Liver (tissue), 9 donors: Measurements from ENCODE around the gene DPYSL4. TPM values are rescaled to one million over a fixed set of nuclear protein-coding genes. Genes with fewer than 3 reads are reported as not detected.

Experiments
- DNase-seq: peaks from one replicate; pipeline ENCODE4 v3.0.0-alpha.2; 2017; ENCODE audit warnings: low spot score
- H3K27ac ChIP-seq, 2 donors: one replicate each; pipeline ENCODE4 v1.7.0; 2013; ENCODE audit warnings: inconsistent platforms in 2 of 2, low read length in 2 of 2, control low read depth in 1 of 2, low read depth in 1 of 2, mild to moderate bottlenecking in 1 of 2
- H3K27me3 ChIP-seq, 4 donors: one replicate each; pipeline versions ENCODE4 v1.6.1 to v1.7.0; 2013; ENCODE audit warnings: low read length in 3 of 4, inconsistent platforms in 1 of 4, mild to moderate bottlenecking in 1 of 4, moderate library complexity in 1 of 4; ENCODE audit not compliant: control insufficient read depth in 4 of 4, insufficient read depth in 4 of 4
- H3K36me3 ChIP-seq, 4 donors: one replicate each; pipeline versions ENCODE4 v1.6.1 to v1.7.0; 2013; ENCODE audit warnings: low read length in 3 of 4, mild to moderate bottlenecking in 3 of 4, low read depth in 1 of 4, moderate library complexity in 1 of 4; ENCODE audit not compliant: control insufficient read depth in 4 of 4, insufficient read depth in 3 of 4
- H3K4me1 ChIP-seq, 4 donors: one replicate each; pipeline versions ENCODE4 v1.6.1 to v1.7.0; 2013; ENCODE audit warnings: low read length in 3 of 4, mild to moderate bottlenecking in 3 of 4, moderate library complexity in 1 of 4; ENCODE audit not compliant: control insufficient read depth in 4 of 4, insufficient read depth in 4 of 4
- H3K4me3 ChIP-seq, 3 donors: one replicate each; pipeline versions ENCODE4 v1.6.1 to v1.7.0; 2013; ENCODE audit warnings: low read length in 3 of 3, control low read depth in 1 of 3, low read depth in 1 of 3, mild to moderate bottlenecking in 1 of 3
- H3K9ac ChIP-seq, 2 donors: one replicate each; pipeline ENCODE4 v1.7.0; 2013; ENCODE audit warnings: low read length in 2 of 2, mild to moderate bottlenecking in 2 of 2, moderate library complexity in 2 of 2, control low read depth in 1 of 2, low read depth in 1 of 2
- H3K9me3 ChIP-seq, 4 donors: one replicate each; pipeline versions ENCODE4 v1.6.1 to v1.7.0; 2013; ENCODE audit warnings: low read length in 3 of 4; ENCODE audit not compliant: control insufficient read depth in 4 of 4
- EGR1 ChIP-seq, 2 donors: IDR thresholded peaks; 2 replicates each; pipeline ENCODE4 v1.6.1; 2016 to 2018; ENCODE audit warnings: antibody characterized with exemption in 2 of 2, low read depth in 2 of 2
- FOXA1 ChIP-seq: IDR thresholded peaks from 2 replicates; pipeline ENCODE4 v1.6.1; 2016; ENCODE audit warnings: antibody characterized with exemption
- FOXA2 ChIP-seq: IDR thresholded peaks from 2 replicates; pipeline ENCODE4 v1.6.1; 2016; ENCODE audit warnings: antibody characterized with exemption
- GABPA ChIP-seq, 2 donors: IDR thresholded peaks in 1 of 2; conservative IDR thresholded peaks in 1 of 2; 2 replicates each; pipeline ENCODE4 v1.6.1; 2016; ENCODE audit warnings: antibody characterized with exemption in 2 of 2, mild to moderate bottlenecking in 1 of 2, moderate library complexity in 1 of 2
- HNF4A ChIP-seq, 2 donors: conservative IDR thresholded peaks; 2 replicates each; pipeline ENCODE4 v1.6.1; 2016; ENCODE audit warnings: antibody characterized with exemption in 2 of 2, mild to moderate bottlenecking in 2 of 2
- HNF4G ChIP-seq: IDR thresholded peaks from 2 replicates; pipeline ENCODE4 v1.6.1; 2016; ENCODE audit warnings: antibody characterized with exemption
- JUND ChIP-seq, 2 donors: IDR thresholded peaks; 2 replicates each; pipeline ENCODE4 v1.6.1; 2016; ENCODE audit warnings: antibody characterized with exemption in 2 of 2
- MAX ChIP-seq: IDR thresholded peaks from 2 replicates; pipeline ENCODE4 v1.6.1; 2016; ENCODE audit warnings: antibody characterized with exemption
- RAD21 ChIP-seq, 2 donors: IDR thresholded peaks; 2 replicates each; pipeline ENCODE4 v1.6.1; 2016; ENCODE audit warnings: antibody characterized with exemption in 2 of 2, mild to moderate bottlenecking in 2 of 2
- RXRA ChIP-seq, 2 donors: IDR thresholded peaks; 2 replicates each; pipeline ENCODE4 v1.6.1; 2017 to 2018; ENCODE audit warnings: antibody characterized with exemption in 2 of 2, mild to moderate bottlenecking in 1 of 2
- SP1 ChIP-seq: IDR thresholded peaks from 2 replicates; pipeline ENCODE4 v1.6.1; 2018; ENCODE audit warnings: antibody characterized with exemption, mild to moderate bottlenecking
- TAF1 ChIP-seq: conservative IDR thresholded peaks from 2 replicates; pipeline ENCODE4 v1.6.1; 2016; ENCODE audit warnings: antibody characterized with exemption, mild to moderate bottlenecking
- YY1 ChIP-seq: IDR thresholded peaks from 2 replicates; pipeline ENCODE4 v1.6.1; 2016; ENCODE audit warnings: antibody characterized with exemption, mild to moderate bottlenecking
- WGBS: extraction: QIAGEN DNeasy Blood & Tissue Kit; methylation state at CpG from one replicate; pipeline ENCODE4 v1.1.7; 2013; 5-methylcytosine and 5-hydroxymethylcytosine counted together
- polyA plus RNA-seq, 2 donors: library from polyadenylated mRNA; stranded (reverse) in 1 of 2; unstranded in 1 of 2; fragments of 200-250 nt in 1 of 2; fragments of >200 nt in 1 of 2; fragmentation: Nextera tagmentation in 1 of 2; extraction: Ambion mirVana in 1 of 2; gene quantifications; one replicate each; pipeline versions ENCODE4 v1.2.1 to v1.2.3, GENCODE V29; 2013 to 2015
- total RNA-seq, 2 donors: library from RNA; depleted of rRNA; stranded (reverse); fragments of >200 nt; gene quantifications; one replicate each; pipeline ENCODE4 v1.2.3, GENCODE V29; 2014
- TF ChIP-seq, protein P1 (sequence below): IDR thresholded peaks from 2 replicates; pipeline ENCODE4 v1.6.1; 2016; ENCODE audit warnings: antibody characterized with exemption, mild to moderate bottlenecking
- TF ChIP-seq, protein P2 (sequence below): fragments of 150-350 bp; IDR thresholded peaks from 2 replicates; pipeline ENCODE4 v1.5.1; 2017; ENCODE audit warnings: improper control_type of control experiment, low read depth, low read length; ENCODE audit not compliant: missing input control
- TF ChIP-seq, protein P3 (sequence below): IDR thresholded peaks from 2 replicates; pipeline ENCODE4 v1.6.1; 2016; ENCODE audit warnings: antibody characterized with exemption
- TF ChIP-seq, protein P4 (sequence below): IDR thresholded peaks from 2 replicates; pipeline ENCODE4 v1.6.1; 2016; ENCODE audit warnings: antibody characterized with exemption
- donor health status: healthy.
- donor health status: healthy.
- donor health status: healthy.
- donor health status: healthy.
- donor health status: healthy.

DPYSL4 gene
- total and polyA plus RNA-seq, 4 donors = 0.19 to 2.2 (median 0.26) TPM

- peaks cover 0 to 4% (median 1%) of the 10 kb centered on the region in 4 donors for H3K4me1 ChIP-seq
- H3K27ac ChIP-seq = no peak overlapping the region
- no peak overlapping the region for H3K9ac ChIP-seq
- DNase-seq = no peak
- H3K36me3 ChIP-seq = no peaks in the 10 kb centered on the region
- 78% methylated on average over 28 of the region's 30 CpGs for WGBS
- H3K4me3 ChIP-seq = no peak overlapping the region
- no peaks in the 10 kb centered on the region for H3K9me3 ChIP-seq
- no peaks in the 10 kb centered on the region for H3K27me3 ChIP-seq
- TF ChIP-seq MAX = no peak
- TF ChIP-seq HNF4G = no peak
- no peak for TF ChIP-seq HNF4A (conservative IDR thresholded peaks at IDR 0.05)
- no peak for TF ChIP-seq RXRA (IDR thresholded peaks at IDR 0.05)
- no peak for TF ChIP-seq FOXA2
- TF ChIP-seq SP1 = no peak
- TF ChIP-seq, protein P1, sequence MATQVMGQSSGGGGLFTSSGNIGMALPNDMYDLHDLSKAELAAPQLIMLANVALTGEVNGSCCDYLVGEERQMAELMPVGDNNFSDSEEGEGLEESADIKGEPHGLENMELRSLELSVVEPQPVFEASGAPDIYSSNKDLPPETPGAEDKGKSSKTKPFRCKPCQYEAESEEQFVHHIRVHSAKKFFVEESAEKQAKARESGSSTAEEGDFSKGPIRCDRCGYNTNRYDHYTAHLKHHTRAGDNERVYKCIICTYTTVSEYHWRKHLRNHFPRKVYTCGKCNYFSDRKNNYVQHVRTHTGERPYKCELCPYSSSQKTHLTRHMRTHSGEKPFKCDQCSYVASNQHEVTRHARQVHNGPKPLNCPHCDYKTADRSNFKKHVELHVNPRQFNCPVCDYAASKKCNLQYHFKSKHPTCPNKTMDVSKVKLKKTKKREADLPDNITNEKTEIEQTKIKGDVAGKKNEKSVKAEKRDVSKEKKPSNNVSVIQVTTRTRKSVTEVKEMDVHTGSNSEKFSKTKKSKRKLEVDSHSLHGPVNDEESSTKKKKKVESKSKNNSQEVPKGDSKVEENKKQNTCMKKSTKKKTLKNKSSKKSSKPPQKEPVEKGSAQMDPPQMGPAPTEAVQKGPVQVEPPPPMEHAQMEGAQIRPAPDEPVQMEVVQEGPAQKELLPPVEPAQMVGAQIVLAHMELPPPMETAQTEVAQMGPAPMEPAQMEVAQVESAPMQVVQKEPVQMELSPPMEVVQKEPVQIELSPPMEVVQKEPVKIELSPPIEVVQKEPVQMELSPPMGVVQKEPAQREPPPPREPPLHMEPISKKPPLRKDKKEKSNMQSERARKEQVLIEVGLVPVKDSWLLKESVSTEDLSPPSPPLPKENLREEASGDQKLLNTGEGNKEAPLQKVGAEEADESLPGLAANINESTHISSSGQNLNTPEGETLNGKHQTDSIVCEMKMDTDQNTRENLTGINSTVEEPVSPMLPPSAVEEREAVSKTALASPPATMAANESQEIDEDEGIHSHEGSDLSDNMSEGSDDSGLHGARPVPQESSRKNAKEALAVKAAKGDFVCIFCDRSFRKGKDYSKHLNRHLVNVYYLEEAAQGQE = no peak
- TF ChIP-seq, protein P2, sequence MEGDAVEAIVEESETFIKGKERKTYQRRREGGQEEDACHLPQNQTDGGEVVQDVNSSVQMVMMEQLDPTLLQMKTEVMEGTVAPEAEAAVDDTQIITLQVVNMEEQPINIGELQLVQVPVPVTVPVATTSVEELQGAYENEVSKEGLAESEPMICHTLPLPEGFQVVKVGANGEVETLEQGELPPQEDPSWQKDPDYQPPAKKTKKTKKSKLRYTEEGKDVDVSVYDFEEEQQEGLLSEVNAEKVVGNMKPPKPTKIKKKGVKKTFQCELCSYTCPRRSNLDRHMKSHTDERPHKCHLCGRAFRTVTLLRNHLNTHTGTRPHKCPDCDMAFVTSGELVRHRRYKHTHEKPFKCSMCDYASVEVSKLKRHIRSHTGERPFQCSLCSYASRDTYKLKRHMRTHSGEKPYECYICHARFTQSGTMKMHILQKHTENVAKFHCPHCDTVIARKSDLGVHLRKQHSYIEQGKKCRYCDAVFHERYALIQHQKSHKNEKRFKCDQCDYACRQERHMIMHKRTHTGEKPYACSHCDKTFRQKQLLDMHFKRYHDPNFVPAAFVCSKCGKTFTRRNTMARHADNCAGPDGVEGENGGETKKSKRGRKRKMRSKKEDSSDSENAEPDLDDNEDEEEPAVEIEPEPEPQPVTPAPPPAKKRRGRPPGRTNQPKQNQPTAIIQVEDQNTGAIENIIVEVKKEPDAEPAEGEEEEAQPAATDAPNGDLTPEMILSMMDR = no peak
- TF ChIP-seq, protein P3, sequence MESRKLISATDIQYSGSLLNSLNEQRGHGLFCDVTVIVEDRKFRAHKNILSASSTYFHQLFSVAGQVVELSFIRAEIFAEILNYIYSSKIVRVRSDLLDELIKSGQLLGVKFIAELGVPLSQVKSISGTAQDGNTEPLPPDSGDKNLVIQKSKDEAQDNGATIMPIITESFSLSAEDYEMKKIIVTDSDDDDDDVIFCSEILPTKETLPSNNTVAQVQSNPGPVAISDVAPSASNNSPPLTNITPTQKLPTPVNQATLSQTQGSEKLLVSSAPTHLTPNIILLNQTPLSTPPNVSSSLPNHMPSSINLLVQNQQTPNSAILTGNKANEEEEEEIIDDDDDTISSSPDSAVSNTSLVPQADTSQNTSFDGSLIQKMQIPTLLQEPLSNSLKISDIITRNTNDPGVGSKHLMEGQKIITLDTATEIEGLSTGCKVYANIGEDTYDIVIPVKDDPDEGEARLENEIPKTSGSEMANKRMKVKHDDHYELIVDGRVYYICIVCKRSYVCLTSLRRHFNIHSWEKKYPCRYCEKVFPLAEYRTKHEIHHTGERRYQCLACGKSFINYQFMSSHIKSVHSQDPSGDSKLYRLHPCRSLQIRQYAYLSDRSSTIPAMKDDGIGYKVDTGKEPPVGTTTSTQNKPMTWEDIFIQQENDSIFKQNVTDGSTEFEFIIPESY = no peak
- TF ChIP-seq, protein P4, sequence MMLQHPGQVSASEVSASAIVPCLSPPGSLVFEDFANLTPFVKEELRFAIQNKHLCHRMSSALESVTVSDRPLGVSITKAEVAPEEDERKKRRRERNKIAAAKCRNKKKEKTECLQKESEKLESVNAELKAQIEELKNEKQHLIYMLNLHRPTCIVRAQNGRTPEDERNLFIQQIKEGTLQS = no peak
- no peak for TF ChIP-seq FOXA1
- TF ChIP-seq EGR1 (IDR thresholded peaks at IDR 0.05; ENCODE audit: low read depth in 2 of 2) = no peak
- no peak for TF ChIP-seq TAF1
- TF ChIP-seq YY1 = no peak
- no peak for TF ChIP-seq JUND (IDR thresholded peaks at IDR 0.05)
- TF ChIP-seq RAD21 (IDR thresholded peaks at IDR 0.05) = no peak
- no peak for TF ChIP-seq GABPA (IDR thresholded peaks at IDR 0.05 in 1 of 2, conservative IDR thresholded peaks at IDR 0.05 in 1 of 2)
Observed at GRCh38 chr10:132250481-132251475, 64.0 kb downstream of the DPYSL4 start.
